Measurements from ENCODE around the gene ADGRL1.
"Not testable (repeated sequence)": the region's sequence is repeated elsewhere in the genome, so short reads cannot be mapped to it uniquely, and the experiment has no call there.

The ADGRL1 gene

GRCh38 chr19:14147797-14148605 lies 58.0 kb downstream of the ADGRL1 start:
- TF ChIP-seq CTCF (IDR thresholded peaks at IDR 0.05; ENCODE audit: low read depth, low read length): peak; percentile 87
- in situ Hi-C loops (cut with HindIII; ENCODE audit: low sequenced_read_pairs): no loop called here
- DNase-seq (ENCODE audit: low read depth, low spot score): peak; percentile 54
- no peak overlapping the region for H3K4me3 ChIP-seq (ENCODE audit: low read depth, low read length)

- peak; percentile 42 for DNase-seq (ENCODE audit: low read depth, low spot score)
- no peak overlapping the region for H3K4me3 ChIP-seq (ENCODE audit: low read depth, low read length)
- in situ Hi-C loops (cut with HindIII; ENCODE audit: low sequenced_read_pairs): no loop called here
- TF ChIP-seq CTCF (IDR thresholded peaks at IDR 0.05; ENCODE audit: low read depth, low read length): no peak
Observed at GRCh38 chr19:14146789-14147216, 59.2 kb downstream of the ADGRL1 start.

- DNase-seq (ENCODE audit: low read depth, low spot score); H3K4me3 ChIP-seq (ENCODE audit: low read depth, low read length); in situ Hi-C loops (cut with HindIII; ENCODE audit: low sequenced_read_pairs): not testable (repeated sequence)
Observed at GRCh38 chr19:14146169-14146568, 59.8 kb downstream of the ADGRL1 start.

GRCh38 chr19:14145381-14145780 lies 60.6 kb downstream of the ADGRL1 start:
- no peak overlapping the region for H3K4me3 ChIP-seq (ENCODE audit: low read depth, low read length)
- in situ Hi-C loops (cut with HindIII; ENCODE audit: low sequenced_read_pairs): no loop called here
- no peak for DNase-seq (ENCODE audit: low read depth, low spot score)
- TF ChIP-seq CTCF (IDR thresholded peaks at IDR 0.05; ENCODE audit: low read depth, low read length): no peak

- no peak overlapping the region for H3K4me3 ChIP-seq (ENCODE audit: low read depth, low read length)
- in situ Hi-C loops (cut with HindIII; ENCODE audit: low sequenced_read_pairs): no loop called here
Observed at GRCh38 chr19:14142262-14143190, 63.4 kb downstream of the ADGRL1 start.

GRCh38 chr19:14141041-14141440 lies 64.9 kb downstream of the ADGRL1 start:
- TF ChIP-seq CTCF (IDR thresholded peaks at IDR 0.05; ENCODE audit: low read depth, low read length): no peak
- in situ Hi-C loops (cut with HindIII; ENCODE audit: low sequenced_read_pairs): no loop called here

More at GRCh38 chr19:14142262-14143190, 63.4 kb downstream of the ADGRL1 start:
- DNase-seq (ENCODE audit: low read depth, low spot score): no peak
- TF ChIP-seq CTCF (IDR thresholded peaks at IDR 0.05; ENCODE audit: low read depth, low read length): no peak

More at GRCh38 chr19:14141041-14141440, 64.9 kb downstream of the ADGRL1 start:
- no peak for DNase-seq (ENCODE audit: low read depth, low spot score)
- no peak overlapping the region for H3K4me3 ChIP-seq (ENCODE audit: low read depth, low read length)
